Jurkat, Clone E6-1 (cell line): ENCODE measurements around the gene ZNF780B.

Experiments used
- DNase-seq: peaks from one replicate; pipeline ENCODE4 v3.0.0-alpha.2; 2011; ENCODE audit warnings: low read depth, low spot score
- H3K4me3 ChIP-seq: 2 replicates; pipeline ENCODE4 v1.5.1; 2011; ENCODE audit warnings: mild to moderate bottlenecking, low read length, control low read depth, moderate library complexity

ZNF780B gene

GRCh38 chr19:39993605-39994004 lies 62.4 kb downstream of the ZNF780B start:
- DNase-seq: no peak
- H3K4me3 ChIP-seq: no peak overlapping the region

GRCh38 chr19:39987596-39987995 lies 68.4 kb downstream of the ZNF780B start:
- DNase-seq: no peak
- H3K4me3 ChIP-seq: no peak overlapping the region

- H3K4me3 ChIP-seq: no peak overlapping the region
- no peak for DNase-seq
Measured at GRCh38 chr19:39987167-39987566, 68.9 kb downstream of the ZNF780B start.

- DNase-seq: no peak
- no peak overlapping the region for H3K4me3 ChIP-seq
Measured at GRCh38 chr19:39986643-39987042, 69.4 kb downstream of the ZNF780B start.

GRCh38 chr19:39983695-39984300 lies 72.2 kb downstream of the ZNF780B start:
- no peak overlapping the region for H3K4me3 ChIP-seq
- DNase-seq: no peak

- no peak overlapping the region for H3K4me3 ChIP-seq
- no peak for DNase-seq
Measured at GRCh38 chr19:39982883-39983282, 73.1 kb downstream of the ZNF780B start.
